K562 (cell line): ENCODE measurements around the gene CCDC28B. TPM values are rescaled to one million over a fixed set of nuclear protein-coding genes. Genes with fewer than 3 reads are reported as not detected.

Source experiments
- ATAC-seq: fragments of 200-7000 bp; cut with Tn5 transposase; 3 replicates; pipeline ENCODE4 v1.9.1; 2020; ENCODE audit warnings: moderate library complexity
- BruUV-seq: library from RNA; stranded (reverse); fragments of 400-500 nt; replicated peaks from 2 replicates; lab custom pipeline; 2021; lab: Mats Ljungman, UMichigan
- CTCF ChIA-PET: fragments of 300-600 bp; formaldehyde crosslinking; extraction: SDS; loops from one replicate; lab custom pipeline; 2021; ENCODE audit warnings: low intra/inter-chr PET ratio; lab: Yijun Ruan, JAX
- POLR2A ChIA-PET: fragments of 300-600, 350-650 bp; sonication (Branson Sonifier 250); formaldehyde crosslinking; extraction: SDS; loops from one replicate; lab custom pipeline; 2021; ENCODE audit warnings: antibody characterized with exemption, inconsistent platforms; lab: Yijun Ruan, JAX
- DNase-seq, 4 experiments: peaks; one replicate each; pipeline versions ENCODE4 v3.0.0 to v3.0.0-alpha.2; 2011 to 2018; ENCODE audit warnings: low spot score in 3 of 4, mixed read lengths in 3 of 4; ENCODE audit errors: extremely low read depth in 1 of 4
- FAIRE-seq: peaks from 2 replicates; lab custom pipeline; 2011; peaks lifted over from hg19 to GRCh38; lab: Jason Lieb, UNC
- H2AFZ ChIP-seq: 2 replicates; pipeline ENCODE4 v1.6.0; 2011; ENCODE audit warnings: low read depth, low read length, control low read depth, inconsistent platforms
- H3K27ac ChIP-seq: fragments of 200-600 bp; 3 replicates; pipeline ENCODE4 v1.8.0; 2011; ENCODE audit warnings: low read depth, mild to moderate bottlenecking, control low read depth, inconsistent platforms, low read length, moderate library complexity, mixed read lengths; ENCODE audit errors: extremely low read depth
- H3K27me3 ChIP-seq, 2 experiments: fragments of 300-600 bp in 1 of 2; 2 replicates in 1 of 2; 3 replicates in 1 of 2; pipeline versions ENCODE4 v1.6.0 to v1.8.0; 2011; ENCODE audit warnings: inconsistent platforms in 2 of 2, low read length in 2 of 2, mild to moderate bottlenecking in 1 of 2, mixed read lengths in 1 of 2, moderate library complexity in 1 of 2; ENCODE audit not compliant: control insufficient read depth in 2 of 2, insufficient read depth in 2 of 2
- H3K36me3 ChIP-seq: fragments of 300-600 bp; 3 replicates; pipeline ENCODE4 v1.8.0; 2011; ENCODE audit warnings: mild to moderate bottlenecking, low read length, inconsistent platforms; ENCODE audit not compliant: control insufficient read depth, insufficient read depth
- H3K4me1 ChIP-seq, 2 experiments: fragments of 200-600 bp in 1 of 2; replicated peaks in 1 of 2; 2 replicates in 1 of 2; 3 replicates in 1 of 2; pipeline versions ENCODE4 v1.5.1 to v1.8.0; 2011; ENCODE audit warnings: inconsistent platforms in 2 of 2, low read length in 2 of 2, mild to moderate bottlenecking in 1 of 2, mixed read lengths in 1 of 2, moderate library complexity in 1 of 2; ENCODE audit not compliant: control insufficient read depth in 2 of 2, insufficient read depth in 2 of 2
- H3K4me2 ChIP-seq: 2 replicates; pipeline ENCODE4 v1.6.1; 2011; ENCODE audit warnings: low read length, control low read depth, inconsistent platforms, mixed read lengths; ENCODE audit not compliant: insufficient read depth
- H3K4me3 ChIP-seq: fragments of 200-600 bp; sonication (generic), shearing (Covaris generic); 2 replicates; pipeline ENCODE4 v1.5.1; 2016; ENCODE audit warnings: control low read depth, inconsistent platforms
- H3K79me2 ChIP-seq: fragments of 200-600 bp; 3 replicates; pipeline ENCODE4 v1.8.0; 2011; ENCODE audit warnings: low read length, inconsistent platforms; ENCODE audit not compliant: control insufficient read depth, insufficient read depth
- H3K9ac ChIP-seq, 2 experiments: 2 replicates each; pipeline versions ENCODE4 v1.6.0 to v1.6.1; 2011; ENCODE audit warnings: low read depth in 2 of 2, low read length in 2 of 2, control low read depth in 1 of 2, inconsistent platforms in 1 of 2, mild to moderate bottlenecking in 1 of 2, mixed read lengths in 1 of 2; ENCODE audit not compliant: insufficient read depth in 1 of 2
- H3K9me1 ChIP-seq: one replicate; pipeline ENCODE4 v1.6.0; 2011; ENCODE audit warnings: inconsistent platforms, mild to moderate bottlenecking, low read length, moderate library complexity; ENCODE audit not compliant: control insufficient read depth, insufficient read depth
- H3K9me3 ChIP-seq: replicated peaks from 2 replicates; pipeline ENCODE4 v1.5.1; 2011; ENCODE audit warnings: low read depth, low read length, inconsistent platforms; ENCODE audit not compliant: control insufficient read depth, insufficient read depth
- H4K20me1 ChIP-seq: replicated peaks from 2 replicates; pipeline ENCODE4 v1.6.1; 2011; ENCODE audit warnings: low read length, inconsistent platforms, mixed read lengths; ENCODE audit not compliant: control insufficient read depth, insufficient read depth
- CBFA2T2 ChIP-seq: fragments of 450-650 bp; conservative IDR thresholded peaks from 2 replicates; pipeline ENCODE4 v1.6.1; 2017; ENCODE audit warnings: mild to moderate bottlenecking
- DNMT1 ChIP-seq: fragments of 450-650 bp; IDR thresholded peaks from 2 replicates; pipeline ENCODE4 v1.6.1; 2016; ENCODE audit warnings: antibody characterized with exemption, mild to moderate bottlenecking
- ESRRB ChIP-seq: fragments of 250-450 bp; sonication (Bioruptor Pico); IDR thresholded peaks from 2 replicates; pipeline ENCODE4 v1.5.0; 2020; ENCODE audit warnings: mild to moderate bottlenecking, moderate library complexity, borderline replicate concordance
- ETS2 ChIP-seq: IDR thresholded peaks from 2 replicates; pipeline ENCODE4 v1.6.1; 2016; ENCODE audit warnings: borderline replicate concordance, missing genetic modification characterization, mild to moderate bottlenecking, moderate library complexity, missing compliant biosample characterization; ENCODE audit not compliant: poor library complexity, severe bottlenecking
- KDM5B ChIP-seq: fragments of 200-600 bp; sonication (generic); IDR thresholded peaks from 2 replicates; pipeline ENCODE4 v1.6.1; 2012; ENCODE audit warnings: low read depth, mild to moderate bottlenecking, moderate library complexity, low read length, control low read depth, inconsistent platforms; ENCODE audit not compliant: insufficient replicate concordance
- MEF2A ChIP-seq: IDR thresholded peaks from 2 replicates; pipeline ENCODE4 v1.6.1; 2011; ENCODE audit warnings: low read depth, mild to moderate bottlenecking, low read length, moderate library complexity; ENCODE audit not compliant: control insufficient read depth
- PHB ChIP-seq: fragments of 250-450 bp; sonication (Bioruptor Pico); IDR thresholded peaks from 2 replicates; pipeline ENCODE4 v1.5.0; 2021
- PHTF2 ChIP-seq: fragments of 250-450 bp; sonication (Bioruptor Pico); IDR thresholded peaks from 2 replicates; pipeline ENCODE4 v1.5.0; 2021; ENCODE audit warnings: mild to moderate bottlenecking
- ZBTB33 ChIP-seq: sonication (generic); formaldehyde crosslinking; IDR thresholded peaks from 2 replicates; pipeline ENCODE4 v1.8.1; 2023; ENCODE audit warnings: mild to moderate bottlenecking, missing genetic modification reagents
- ZNF224 ChIP-seq: sonication (generic); formaldehyde crosslinking; IDR thresholded peaks from 2 replicates; pipeline ENCODE4 v1.8.0; 2022; ENCODE audit warnings: mild to moderate bottlenecking, missing genetic modification reagents
- ZNF280B ChIP-seq: fragments of 250-450 bp; sonication (Bioruptor Pico); IDR thresholded peaks from 2 replicates; pipeline ENCODE4 v1.5.1; 2021; ENCODE audit warnings: mild to moderate bottlenecking
- ZNF830 ChIP-seq: fragments of 250-450 bp; sonication (Bioruptor Pico); IDR thresholded peaks from 2 replicates; pipeline ENCODE4 v1.5.0; 2021; ENCODE audit warnings: mild to moderate bottlenecking
- WGBS: fragments of 100-300 bp; shearing (Covaris generic); methylation state at CpG from one replicate; pipeline ENCODE4 v1.1.6; 2016; ENCODE audit warnings: low coverage, mixed read lengths; ENCODE audit not compliant: insufficient coverage; ENCODE audit errors: missing lambda C conversion rate; 5-methylcytosine and 5-hydroxymethylcytosine counted together
- in situ Hi-C: fragments of 300-500 bp; cut with MboI; formaldehyde crosslinking; loops from 4 replicates; pipeline ENCODE4 v1.15.0; 2018; ENCODE audit warnings: inconsistent platforms, mixed read lengths
- intact Hi-C: fragments of 100-400 bp; cut with micrococcal nuclease; formaldehyde crosslinking; loops from 2 replicates; pipeline ENCODE4 v1.14.2; 2022
- polyA plus RNA-seq, 8 experiments: library from polyadenylated mRNA; depleted of rRNA in 4 of 8; stranded (reverse) in 5 of 8; unstranded in 3 of 8; fragments of >200 nt; fragmentation: Nextera tagmentation in 2 of 8; fragmentation: Illumina TruSeq in 1 of 8; extraction: Ambion mirVana in 2 of 8; extraction: Trizol in 1 of 8; gene quantifications; 2 replicates each; pipeline versions ENCODE4 v1.2.1 to v1.2.3, GENCODE V29; 2011 to 2014; ENCODE audit warnings: inconsistent platforms in 1 of 8, missing spikeins in 1 of 8
- total RNA-seq, 7 experiments: library from RNA; depleted of rRNA in 6 of 7; stranded (reverse); fragments of >200 nt in 6 of 7; fragmentation: Illumina TruSeq in 2 of 7; extraction: Trizol in 2 of 7; gene quantifications; 2 replicates each; pipeline versions ENCODE4 v1.2.1 to v1.2.3, GENCODE V29; 2011 to 2021; ENCODE audit warnings: low replicate concordance in 1 of 7

Gene CCDC28B
- total and polyA plus RNA-seq, 9 of the 15 experiments (the other 6 are each of a cell fraction or from before 2014, with no cell fraction given) = 5.7 to 54.5 (median 31.7) TPM

DNA sequence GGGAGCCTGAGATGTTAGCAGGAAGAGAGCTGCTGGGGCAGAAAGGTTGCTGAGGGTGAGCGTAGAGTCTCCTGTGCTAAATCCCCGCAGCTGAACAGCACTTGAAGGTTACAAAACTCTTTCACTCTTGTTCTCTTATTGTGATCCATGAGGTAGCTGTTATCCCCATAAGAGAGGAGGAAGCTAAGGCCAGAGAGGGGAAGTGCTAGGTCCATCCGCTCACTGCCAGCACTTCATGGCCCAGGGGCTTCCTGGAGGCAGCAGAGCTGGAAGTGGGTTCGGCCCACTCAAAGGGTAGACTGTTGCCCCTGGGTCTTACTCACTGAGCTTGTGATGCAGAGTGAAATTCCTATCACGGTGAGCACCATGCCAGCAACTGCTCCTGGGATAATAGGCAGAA, 16.2 kb downstream of the CCDC28B start:
- no peak overlapping the region for H3K27ac ChIP-seq
- TF ChIP-seq PHB (CRISPR knock-in tag) = no peak
- no peak for TF ChIP-seq CBFA2T2
- no peak for TF ChIP-seq PHTF2 (CRISPR knock-in tag)
- TF ChIP-seq MEF2A = no peak
- TF ChIP-seq ZNF224 (CRISPR knock-in tag) = no peak
- WGBS = 70% methylated on average over 5 of the region's 5 CpGs
- ChIA-PET POLR2A (interaction anchor here (0.5 to 2.6 kb wide), 12 partner anchors 8 to 178 kb away, joined by 3 to 17 read pairs (median 4); partner anchors contain the start of genes BSDC1, IQCC and MARCKSL1), CTCF (interaction anchor here (1.2 to 2.5 kb wide), 2 partner anchors 32 to 197 kb away, joined by 8 to 12 read pairs; no protein-coding TSS in a partner anchor)
- no peaks in the 10 kb centered on the region for H3K9me1 ChIP-seq
- ATAC-seq = no peak
- H3K27me3 ChIP-seq = no peaks in the 10 kb centered on the region
- H3K36me3 ChIP-seq = peaks cover 43% of the 10 kb centered on the region; the same call in 2 of the 3 replicates
- intact Hi-C loops = no loop called here
- H3K79me2 ChIP-seq = peaks cover 11% of the 10 kb centered on the region; the same call in 2 of the 3 replicates
- no peak for DNase-seq
- no peak for FAIRE-seq
- H3K9ac ChIP-seq = peak overlapping the region in 1 of 2 experiments; percentile 72; a peak in 2 of 4 replicates
- no peaks in the 10 kb centered on the region for H3K9me3 ChIP-seq
- H2AFZ ChIP-seq = no peak overlapping the region
- in situ Hi-C loops = no loop called here
- H3K4me1 ChIP-seq = peaks cover 11 to 17% of the 10 kb centered on the region in 2 experiments; a peak in 4 of 5 replicates
- H3K4me2 ChIP-seq = no peak overlapping the region
- H3K4me3 ChIP-seq = no peak overlapping the region
- BruUV-seq = no TSS peak
- no peaks in the 10 kb centered on the region for H4K20me1 ChIP-seq

- peaks cover 50% of the 10 kb centered on the region for H3K36me3 ChIP-seq
- no peak overlapping the region for H3K4me2 ChIP-seq
- POLR2A ChIA-PET = interaction anchor here (0.6 to 2.2 kb wide), 5 partner anchors 9 to 28 kb away, joined by 3 to 5 read pairs (median 3); partner anchors contain the start of genes DCDC2B and FAM167B
- FAIRE-seq = no peak
- in situ Hi-C loops (no loop called here), intact Hi-C loops (no loop called here)
- H3K79me2 ChIP-seq = peaks cover 35% of the 10 kb centered on the region
- CTCF ChIA-PET = interaction anchor here (0.9 kb wide), 1 partner anchor 195 kb away, joined by 3 read pairs; no protein-coding TSS in a partner anchor
- H3K4me1 ChIP-seq = peaks cover 21 to 28% of the 10 kb centered on the region in 2 experiments; a peak in 4 of 5 replicates
- H3K27me3 ChIP-seq = no peaks in the 10 kb centered on the region
- no peak overlapping the region for H3K27ac ChIP-seq
- DNase-seq = no peak
- no TSS peak for BruUV-seq
- ATAC-seq = no peak
- H3K9me1 ChIP-seq = no peaks in the 10 kb centered on the region
- H4K20me1 ChIP-seq = no peaks in the 10 kb centered on the region
- no peak overlapping the region for H2AFZ ChIP-seq
- WGBS = 78% methylated on average over 7 of the region's 7 CpGs
- no peaks in the 10 kb centered on the region for H3K9me3 ChIP-seq
- H3K9ac ChIP-seq = no peak overlapping the region
- no peak overlapping the region for H3K4me3 ChIP-seq
- TF ChIP-seq ZNF830 = no peak
- no peak for TF ChIP-seq KDM5B
- TF ChIP-seq DNMT1 = no peak
- no peak for TF ChIP-seq ETS2 (tag)
- no peak for TF ChIP-seq ZNF280B
- TF ChIP-seq ESRRB = no peak
- no peak for TF ChIP-seq ZBTB33 (CRISPR knock-in tag)
Observed at GRCh38 chr1:32219022-32219421, 18.6 kb downstream of the CCDC28B start.
